HEK293 (cell line): Measurements from ENCODE around the gene ICE1.

ENCODE experiments used
- CTCF ChIA-PET: fragments of 350-600 bp; formaldehyde crosslinking; extraction: SDS; loops from one replicate; lab custom pipeline; 2021; ENCODE audit warnings: antibody characterized with exemption; lab: Yijun Ruan, JAX
- POLR2A ChIA-PET: fragments of 300-600 bp; formaldehyde crosslinking; extraction: SDS; loops from one replicate; lab custom pipeline; 2020; ENCODE audit warnings: antibody characterized with exemption, inconsistent platforms; lab: Yijun Ruan, JAX
- H3K27ac ChIP-seq: fragments of 200-500 bp; sonication (Bioruptor generic); 2 replicates; pipeline ENCODE4 v1.5.1; 2014; ENCODE audit warnings: low read depth, low read length, control low read depth, inconsistent platforms; ENCODE audit errors: extremely low read depth
- H3K36me3 ChIP-seq, 2 experiments: fragments of 200-500 bp in 1 of 2; sonication (Bioruptor generic) in 1 of 2; 1 replicate in 1 of 2; 2 replicates in 1 of 2; pipeline ENCODE4 v1.5.1; 2014 to 2017; ENCODE audit warnings: inconsistent platforms in 2 of 2, low read length in 2 of 2; ENCODE audit not compliant: control insufficient read depth in 2 of 2, insufficient read depth in 1 of 2
- H3K4me1 ChIP-seq: fragments of 200-500 bp; sonication (Bioruptor generic); 2 replicates; pipeline ENCODE4 v1.5.1; 2014; ENCODE audit warnings: mild to moderate bottlenecking, low read length, inconsistent platforms; ENCODE audit not compliant: control insufficient read depth, insufficient read depth
- H3K4me3 ChIP-seq: 2 replicates; pipeline ENCODE4 v1.5.1; 2011; ENCODE audit warnings: low read depth, mild to moderate bottlenecking, control low read depth, low read length, moderate library complexity
- H3K9me3 ChIP-seq: fragments of 200-500 bp; sonication (Bioruptor generic); 2 replicates; pipeline ENCODE4 v1.5.1; 2014; ENCODE audit warnings: low read depth, low read length, inconsistent platforms; ENCODE audit not compliant: control insufficient read depth, insufficient read depth
- GFI1B ChIP-seq: fragments of 450-650 bp; formaldehyde crosslinking; IDR thresholded peaks from 2 replicates; pipeline ENCODE4 v1.5.1; 2016; ENCODE audit warnings: missing biosample characterization, missing genetic modification characterization
- GLI2 ChIP-seq: fragments of 450-650 bp; formaldehyde crosslinking; IDR thresholded peaks from 2 replicates; pipeline ENCODE4; 2017; ENCODE audit warnings: missing biosample characterization, missing genetic modification characterization, low read depth, borderline replicate concordance
- OVOL3 ChIP-seq: fragments of 450-650 bp; formaldehyde crosslinking; IDR thresholded peaks from 2 replicates; pipeline ENCODE4 v1.5.1; 2016; ENCODE audit warnings: missing biosample characterization, missing genetic modification characterization
- SP2 ChIP-seq: fragments of 450-650 bp; formaldehyde crosslinking; IDR thresholded peaks from 2 replicates; pipeline ENCODE4 v1.5.1; 2016; ENCODE audit warnings: missing biosample characterization, missing genetic modification characterization
- ZNF302 ChIP-seq: fragments of 450-650 bp; formaldehyde crosslinking; IDR thresholded peaks from 2 replicates; pipeline ENCODE4 v1.5.1; 2016; ENCODE audit warnings: missing biosample characterization, missing genetic modification characterization, low read depth
- ZNF416 ChIP-seq: fragments of 450-650 bp; formaldehyde crosslinking; IDR thresholded peaks from 2 replicates; pipeline ENCODE4 v1.5.1; 2016; ENCODE audit warnings: missing biosample characterization, missing genetic modification characterization
- ZNF530 ChIP-seq: fragments of 450-650 bp; formaldehyde crosslinking; IDR thresholded peaks from 2 replicates; pipeline ENCODE4 v1.5.1; 2016; ENCODE audit warnings: low read depth, missing biosample characterization, missing genetic modification characterization
- ZNF623 ChIP-seq: fragments of 450-650 bp; formaldehyde crosslinking; IDR thresholded peaks from 2 replicates; pipeline ENCODE4 v1.5.1; 2016; ENCODE audit warnings: missing biosample characterization, missing genetic modification characterization
- ZNF629 ChIP-seq: fragments of 450-650 bp; formaldehyde crosslinking; IDR thresholded peaks from 2 replicates; pipeline ENCODE4 v1.5.1; 2017; ENCODE audit warnings: missing biosample characterization, missing genetic modification characterization
- TF ChIP-seq, protein P1 (sequence below): fragments of 450-650 bp; formaldehyde crosslinking; IDR thresholded peaks from 2 replicates; pipeline ENCODE4 v1.5.1; 2016; ENCODE audit warnings: missing biosample characterization, missing genetic modification characterization
- TF ChIP-seq, protein P2 (sequence below): fragments of 450-650 bp; formaldehyde crosslinking; IDR thresholded peaks from 2 replicates; pipeline ENCODE4 v1.5.1; 2016; ENCODE audit warnings: missing biosample characterization, missing genetic modification characterization, borderline replicate concordance
- TF ChIP-seq, protein P3 (sequence below): fragments of 450-650 bp; formaldehyde crosslinking; optimal IDR thresholded peaks from 2 replicates; pipeline ENCODE3; 2016; ENCODE audit warnings: missing biosample characterization, mild to moderate bottlenecking, missing genetic modification characterization
- TF ChIP-seq, protein P4 (sequence below): fragments of 450-650 bp; formaldehyde crosslinking; IDR thresholded peaks from 2 replicates; pipeline ENCODE4 v1.5.1; 2016; ENCODE audit warnings: missing biosample characterization, missing genetic modification characterization, low read depth
- TF ChIP-seq, protein P5 (sequence below): fragments of 450-650 bp; formaldehyde crosslinking; IDR thresholded peaks from 2 replicates; pipeline ENCODE4 v1.5.1; 2016; ENCODE audit warnings: missing biosample characterization, missing genetic modification characterization
- TF ChIP-seq, protein P6 (sequence below): fragments of 450-650 bp; formaldehyde crosslinking; IDR thresholded peaks from 2 replicates; pipeline ENCODE4 v1.5.1; 2016; ENCODE audit warnings: missing biosample characterization, missing genetic modification characterization

Gene ICE1

DNA sequence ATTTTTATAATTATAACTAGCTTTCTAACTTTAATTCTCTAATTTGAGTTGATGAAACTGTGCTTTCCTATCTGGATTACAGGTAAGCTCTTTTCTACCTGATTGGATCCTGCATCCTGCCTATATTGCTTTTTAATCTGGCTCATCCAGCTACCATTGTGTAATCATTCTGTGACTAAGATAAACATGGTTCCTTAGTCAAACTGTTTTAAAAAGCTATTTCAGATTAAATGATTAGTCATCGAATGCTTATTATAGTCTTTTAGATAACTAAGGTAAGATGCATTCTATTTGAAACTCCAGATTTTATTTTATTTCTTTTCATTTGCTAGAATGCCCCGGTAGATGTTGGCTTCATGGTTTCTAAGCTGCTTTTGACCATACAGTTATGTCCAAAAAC, 50.7 kb downstream of the ICE1 start (continued):
- TF ChIP-seq, protein P1, sequence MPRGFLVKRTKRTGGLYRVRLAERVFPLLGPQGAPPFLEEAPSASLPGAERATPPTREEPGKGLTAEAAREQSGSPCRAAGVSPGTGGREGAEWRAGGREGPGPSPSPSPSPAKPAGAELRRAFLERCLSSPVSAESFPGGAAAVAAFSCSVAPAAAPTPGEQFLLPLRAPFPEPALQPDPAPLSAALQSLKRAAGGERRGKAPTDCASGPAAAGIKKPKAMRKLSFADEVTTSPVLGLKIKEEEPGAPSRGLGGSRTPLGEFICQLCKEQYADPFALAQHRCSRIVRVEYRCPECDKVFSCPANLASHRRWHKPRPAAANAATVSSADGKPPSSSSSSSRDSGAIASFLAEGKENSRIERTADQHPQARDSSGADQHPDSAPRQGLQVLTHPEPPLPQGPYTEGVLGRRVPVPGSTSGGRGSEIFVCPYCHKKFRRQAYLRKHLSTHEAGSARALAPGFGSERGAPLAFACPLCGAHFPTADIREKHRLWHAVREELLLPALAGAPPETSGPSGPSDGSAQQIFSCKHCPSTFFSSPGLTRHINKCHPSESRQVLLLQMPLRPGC (tag by site-specific recombination): no peak
- TF ChIP-seq OVOL3 (tag by site-specific recombination): no peak

DNA sequence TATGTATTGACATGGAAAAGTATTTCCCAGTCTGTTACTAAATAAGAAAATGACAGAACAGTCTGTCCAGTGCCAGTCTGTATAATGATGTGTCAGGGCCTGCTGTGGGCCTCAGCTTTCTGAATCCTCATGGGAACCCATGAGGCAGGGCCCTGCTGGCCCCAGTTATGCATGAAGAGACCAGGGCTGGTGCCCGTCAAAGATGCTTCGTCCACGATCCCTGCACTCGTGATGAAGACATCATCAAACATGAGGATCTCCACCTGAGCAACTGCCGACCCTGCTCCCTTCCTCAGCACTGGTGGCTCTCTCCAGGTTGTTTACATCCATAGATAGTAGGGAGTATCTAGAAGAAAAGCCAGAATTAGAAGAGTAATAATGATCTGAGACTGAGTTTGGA, 52.5 kb downstream of the ICE1 start:
- Histone ChIP-seq H3K4me1 (no peaks in the 10 kb centered on the region), H3K36me3 (peaks cover 38 to 40% of the 10 kb centered on the region in 2 experiments), H3K4me3 (no peak overlapping the region), H3K27ac (no peak overlapping the region), H3K9me3 (no peaks in the 10 kb centered on the region)
- TF ChIP-seq SP2 (tag by site-specific recombination): no peak
- TF ChIP-seq, protein P2, sequence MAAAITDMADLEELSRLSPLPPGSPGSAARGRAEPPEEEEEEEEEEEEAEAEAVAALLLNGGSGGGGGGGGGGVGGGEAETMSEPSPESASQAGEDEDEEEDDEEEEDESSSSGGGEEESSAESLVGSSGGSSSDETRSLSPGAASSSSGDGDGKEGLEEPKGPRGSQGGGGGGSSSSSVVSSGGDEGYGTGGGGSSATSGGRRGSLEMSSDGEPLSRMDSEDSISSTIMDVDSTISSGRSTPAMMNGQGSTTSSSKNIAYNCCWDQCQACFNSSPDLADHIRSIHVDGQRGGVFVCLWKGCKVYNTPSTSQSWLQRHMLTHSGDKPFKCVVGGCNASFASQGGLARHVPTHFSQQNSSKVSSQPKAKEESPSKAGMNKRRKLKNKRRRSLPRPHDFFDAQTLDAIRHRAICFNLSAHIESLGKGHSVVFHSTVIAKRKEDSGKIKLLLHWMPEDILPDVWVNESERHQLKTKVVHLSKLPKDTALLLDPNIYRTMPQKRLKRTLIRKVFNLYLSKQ (tag by site-specific recombination): no peak
- no peak for TF ChIP-seq ZNF416 (tag by site-specific recombination)
- TF ChIP-seq, protein P3, sequence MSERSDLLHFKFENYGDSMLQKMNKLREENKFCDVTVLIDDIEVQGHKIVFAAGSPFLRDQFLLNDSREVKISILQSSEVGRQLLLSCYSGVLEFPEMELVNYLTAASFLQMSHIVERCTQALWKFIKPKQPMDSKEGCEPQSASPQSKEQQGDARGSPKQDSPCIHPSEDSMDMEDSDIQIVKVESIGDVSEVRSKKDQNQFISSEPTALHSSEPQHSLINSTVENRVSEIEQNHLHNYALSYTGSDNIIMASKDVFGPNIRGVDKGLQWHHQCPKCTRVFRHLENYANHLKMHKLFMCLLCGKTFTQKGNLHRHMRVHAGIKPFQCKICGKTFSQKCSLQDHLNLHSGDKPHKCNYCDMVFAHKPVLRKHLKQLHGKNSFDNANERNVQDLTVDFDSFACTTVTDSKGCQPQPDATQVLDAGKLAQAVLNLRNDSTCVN (tag by site-specific recombination): no peak
- TF ChIP-seq ZNF629 (tag by site-specific recombination): no peak
- no peak for TF ChIP-seq GFI1B (tag by site-specific recombination)
- TF ChIP-seq ZNF302 (tag by site-specific recombination): no peak
- TF ChIP-seq, protein P4, sequence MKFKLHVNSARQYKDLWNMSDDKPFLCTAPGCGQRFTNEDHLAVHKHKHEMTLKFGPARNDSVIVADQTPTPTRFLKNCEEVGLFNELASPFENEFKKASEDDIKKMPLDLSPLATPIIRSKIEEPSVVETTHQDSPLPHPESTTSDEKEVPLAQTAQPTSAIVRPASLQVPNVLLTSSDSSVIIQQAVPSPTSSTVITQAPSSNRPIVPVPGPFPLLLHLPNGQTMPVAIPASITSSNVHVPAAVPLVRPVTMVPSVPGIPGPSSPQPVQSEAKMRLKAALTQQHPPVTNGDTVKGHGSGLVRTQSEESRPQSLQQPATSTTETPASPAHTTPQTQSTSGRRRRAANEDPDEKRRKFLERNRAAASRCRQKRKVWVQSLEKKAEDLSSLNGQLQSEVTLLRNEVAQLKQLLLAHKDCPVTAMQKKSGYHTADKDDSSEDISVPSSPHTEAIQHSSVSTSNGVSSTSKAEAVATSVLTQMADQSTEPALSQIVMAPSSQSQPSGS: no peak
- TF ChIP-seq ZNF623: no peak
- TF ChIP-seq, protein P5, sequence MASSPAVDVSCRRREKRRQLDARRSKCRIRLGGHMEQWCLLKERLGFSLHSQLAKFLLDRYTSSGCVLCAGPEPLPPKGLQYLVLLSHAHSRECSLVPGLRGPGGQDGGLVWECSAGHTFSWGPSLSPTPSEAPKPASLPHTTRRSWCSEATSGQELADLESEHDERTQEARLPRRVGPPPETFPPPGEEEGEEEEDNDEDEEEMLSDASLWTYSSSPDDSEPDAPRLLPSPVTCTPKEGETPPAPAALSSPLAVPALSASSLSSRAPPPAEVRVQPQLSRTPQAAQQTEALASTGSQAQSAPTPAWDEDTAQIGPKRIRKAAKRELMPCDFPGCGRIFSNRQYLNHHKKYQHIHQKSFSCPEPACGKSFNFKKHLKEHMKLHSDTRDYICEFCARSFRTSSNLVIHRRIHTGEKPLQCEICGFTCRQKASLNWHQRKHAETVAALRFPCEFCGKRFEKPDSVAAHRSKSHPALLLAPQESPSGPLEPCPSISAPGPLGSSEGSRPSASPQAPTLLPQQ: no peak
- no peak for TF ChIP-seq ZNF530 (tag by site-specific recombination)
- ChIA-PET CTCF (interaction anchor here (1.0 to 1.2 kb wide), 2 partner anchors 17 to 52 kb away, joined by 3 read pairs; no protein-coding TSS in a partner anchor), POLR2A (no interaction called here)

DNA sequence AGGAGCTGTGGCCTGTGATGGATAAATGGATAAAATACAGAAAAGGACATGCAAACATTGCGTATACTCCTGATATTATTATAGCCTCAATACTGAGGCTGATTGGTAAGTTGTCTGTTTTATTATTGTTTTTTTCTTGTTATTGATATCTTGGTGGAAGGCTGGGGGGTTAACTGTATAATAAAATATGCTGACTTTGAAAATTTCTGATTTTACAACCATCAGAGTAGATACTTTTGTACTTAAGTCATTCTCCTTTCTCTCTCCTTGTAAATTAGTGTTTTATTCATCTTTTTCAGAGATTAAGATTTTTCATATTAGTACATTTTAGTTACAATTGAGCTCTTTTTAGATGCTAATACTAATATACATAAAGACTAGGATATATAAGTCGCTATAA, 53.5 kb downstream of the ICE1 start:
- no peak for TF ChIP-seq GLI2
- TF ChIP-seq, protein P6, sequence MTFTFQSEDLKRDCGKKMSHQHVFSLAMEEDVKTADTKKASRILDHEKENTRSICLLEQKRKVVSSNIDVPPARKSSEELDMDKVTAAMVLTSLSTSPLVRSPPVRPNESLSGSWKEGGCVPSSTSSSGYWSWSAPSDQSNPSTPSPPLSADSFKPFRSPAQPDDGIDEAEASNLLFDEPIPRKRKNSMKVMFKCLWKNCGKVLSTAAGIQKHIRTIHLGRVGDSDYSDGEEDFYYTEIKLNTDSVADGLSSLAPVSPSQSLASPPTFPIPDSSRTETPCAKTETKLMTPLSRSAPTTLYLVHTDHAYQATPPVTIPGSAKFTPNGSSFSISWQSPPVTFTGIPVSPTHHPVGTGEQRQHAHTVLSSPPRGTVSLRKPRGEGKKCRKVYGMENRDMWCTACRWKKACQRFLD (tag by site-specific recombination): no peak
- TF ChIP-seq, all 188 proteins: peak for 0
- ChIA-PET POLR2A (no interaction called here), CTCF (interaction anchor here (0.7 to 1.2 kb wide), 2 partner anchors 53 to 839 kb away, joined by 3 read pairs; no protein-coding TSS in a partner anchor)
- no peak overlapping the region for H3K4me3 ChIP-seq
- H3K4me1 ChIP-seq: no peaks in the 10 kb centered on the region
- no peaks in the 10 kb centered on the region for H3K9me3 ChIP-seq
- no peak overlapping the region for H3K27ac ChIP-seq
- H3K36me3 ChIP-seq: peaks cover 35 to 36% of the 10 kb centered on the region in 2 experiments
